Panc1 (cell line): ENCODE measurements around the gene AOAH.

ENCODE experiments used
- POLR2AphosphoS5 ChIP-seq: IDR thresholded peaks from 2 replicates; pipeline ENCODE4 v1.6.1; 2012; ENCODE audit warnings: mild to moderate bottlenecking, low read depth, low read length, moderate library complexity
- TCF7L2 ChIP-seq: IDR thresholded peaks from 2 replicates; pipeline ENCODE4 v1.6.1; 2011; ENCODE audit warnings: mild to moderate bottlenecking, low read depth, low read length, inconsistent platforms
- TF ChIP-seq, protein P1 (sequence below): fragments of 450-650 bp; IDR thresholded peaks from 2 replicates; pipeline ENCODE4 v1.5.1; 2017; ENCODE audit warnings: mild to moderate bottlenecking
- TF ChIP-seq, protein P2 (sequence below), 2 experiments: IDR thresholded peaks; 2 replicates each; pipeline ENCODE4 v1.6.1; 2011 to 2012; ENCODE audit warnings: low read depth in 2 of 2, control low read depth in 1 of 2, low read length in 1 of 2, mild to moderate bottlenecking in 1 of 2, moderate library complexity in 1 of 2; ENCODE audit not compliant: insufficient read depth in 1 of 2

DNA sequence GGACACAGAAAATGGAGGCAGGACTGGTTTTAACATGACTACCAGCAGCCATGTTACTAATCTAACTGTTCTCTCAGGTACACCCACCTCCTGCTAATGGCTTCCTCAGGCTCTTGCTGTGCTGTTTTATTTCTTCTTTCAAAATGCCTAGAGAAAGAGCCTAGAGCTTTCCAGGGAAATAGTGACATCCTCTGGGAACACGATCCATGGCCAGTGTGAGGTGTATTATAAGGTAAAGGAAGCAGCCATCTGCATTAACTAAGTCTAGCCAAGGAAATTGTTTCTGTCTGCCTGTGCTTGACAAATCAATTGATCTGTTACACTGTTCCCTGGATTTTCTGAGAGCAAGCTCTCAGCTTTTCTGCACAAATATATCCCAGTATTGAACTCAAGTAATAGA lies 42.2 kb upstream of the AOAH start:
- TF ChIP-seq, protein P1, sequence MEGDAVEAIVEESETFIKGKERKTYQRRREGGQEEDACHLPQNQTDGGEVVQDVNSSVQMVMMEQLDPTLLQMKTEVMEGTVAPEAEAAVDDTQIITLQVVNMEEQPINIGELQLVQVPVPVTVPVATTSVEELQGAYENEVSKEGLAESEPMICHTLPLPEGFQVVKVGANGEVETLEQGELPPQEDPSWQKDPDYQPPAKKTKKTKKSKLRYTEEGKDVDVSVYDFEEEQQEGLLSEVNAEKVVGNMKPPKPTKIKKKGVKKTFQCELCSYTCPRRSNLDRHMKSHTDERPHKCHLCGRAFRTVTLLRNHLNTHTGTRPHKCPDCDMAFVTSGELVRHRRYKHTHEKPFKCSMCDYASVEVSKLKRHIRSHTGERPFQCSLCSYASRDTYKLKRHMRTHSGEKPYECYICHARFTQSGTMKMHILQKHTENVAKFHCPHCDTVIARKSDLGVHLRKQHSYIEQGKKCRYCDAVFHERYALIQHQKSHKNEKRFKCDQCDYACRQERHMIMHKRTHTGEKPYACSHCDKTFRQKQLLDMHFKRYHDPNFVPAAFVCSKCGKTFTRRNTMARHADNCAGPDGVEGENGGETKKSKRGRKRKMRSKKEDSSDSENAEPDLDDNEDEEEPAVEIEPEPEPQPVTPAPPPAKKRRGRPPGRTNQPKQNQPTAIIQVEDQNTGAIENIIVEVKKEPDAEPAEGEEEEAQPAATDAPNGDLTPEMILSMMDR: no peak
- no peak for TF ChIP-seq POLR2AphosphoS5
- no peak for TF ChIP-seq TCF7L2
- TF ChIP-seq, protein P2, sequence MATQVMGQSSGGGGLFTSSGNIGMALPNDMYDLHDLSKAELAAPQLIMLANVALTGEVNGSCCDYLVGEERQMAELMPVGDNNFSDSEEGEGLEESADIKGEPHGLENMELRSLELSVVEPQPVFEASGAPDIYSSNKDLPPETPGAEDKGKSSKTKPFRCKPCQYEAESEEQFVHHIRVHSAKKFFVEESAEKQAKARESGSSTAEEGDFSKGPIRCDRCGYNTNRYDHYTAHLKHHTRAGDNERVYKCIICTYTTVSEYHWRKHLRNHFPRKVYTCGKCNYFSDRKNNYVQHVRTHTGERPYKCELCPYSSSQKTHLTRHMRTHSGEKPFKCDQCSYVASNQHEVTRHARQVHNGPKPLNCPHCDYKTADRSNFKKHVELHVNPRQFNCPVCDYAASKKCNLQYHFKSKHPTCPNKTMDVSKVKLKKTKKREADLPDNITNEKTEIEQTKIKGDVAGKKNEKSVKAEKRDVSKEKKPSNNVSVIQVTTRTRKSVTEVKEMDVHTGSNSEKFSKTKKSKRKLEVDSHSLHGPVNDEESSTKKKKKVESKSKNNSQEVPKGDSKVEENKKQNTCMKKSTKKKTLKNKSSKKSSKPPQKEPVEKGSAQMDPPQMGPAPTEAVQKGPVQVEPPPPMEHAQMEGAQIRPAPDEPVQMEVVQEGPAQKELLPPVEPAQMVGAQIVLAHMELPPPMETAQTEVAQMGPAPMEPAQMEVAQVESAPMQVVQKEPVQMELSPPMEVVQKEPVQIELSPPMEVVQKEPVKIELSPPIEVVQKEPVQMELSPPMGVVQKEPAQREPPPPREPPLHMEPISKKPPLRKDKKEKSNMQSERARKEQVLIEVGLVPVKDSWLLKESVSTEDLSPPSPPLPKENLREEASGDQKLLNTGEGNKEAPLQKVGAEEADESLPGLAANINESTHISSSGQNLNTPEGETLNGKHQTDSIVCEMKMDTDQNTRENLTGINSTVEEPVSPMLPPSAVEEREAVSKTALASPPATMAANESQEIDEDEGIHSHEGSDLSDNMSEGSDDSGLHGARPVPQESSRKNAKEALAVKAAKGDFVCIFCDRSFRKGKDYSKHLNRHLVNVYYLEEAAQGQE (IDR thresholded peaks at IDR 0.05; ENCODE audit: insufficient read depth in 1 of 2, low read depth in 2 of 2, low read length in 1 of 2): no peak
